Measurements from ENCODE around the gene C10orf62. TPM values are rescaled to one million over a fixed set of nuclear protein-coding genes. Genes with fewer than 3 reads are reported as not detected.

C10orf62 gene
- total and polyA plus RNA-seq, 2 donors (not counting 3 experiments of a cell fraction or from before 2014, with no cell fraction given), result not detected

GRCh38 chr10:97597778-97598177 is 8.3 kb downstream of the C10orf62 start:
- peak overlapping the region; percentile 52 for H2AFZ ChIP-seq (ENCODE audit: low read depth, low read length)
- no peaks in the 10 kb centered on the region for H3K9me1 ChIP-seq (replicated peaks; ENCODE audit: control insufficient read depth, extremely low read depth, insufficient read depth, low read length)
- intact Hi-C loops (cut with micrococcal nuclease), result loop anchor here (2.0 to 5.0 kb wide), 2 partner anchors 55 to 190 kb away; no protein-coding TSS in a partner anchor
- dilution Hi-C loops (cut with MboI; ENCODE audit: extremely low pct_ligation_motif_present, low sequenced_read_pairs), result no loop called here
- FAIRE-seq, result peak; percentile 88
- H3K4me3 ChIP-seq (replicated peaks in 1 of 3; ENCODE audit: insufficient read depth in 1 of 3, low read depth in 1 of 3, low read length in 3 of 3), result no peak overlapping the region
- DNase-seq (ENCODE audit: low read depth, low spot score), result no peak
- CTCF ChIA-PET, result interaction anchor here (0.8 to 1.8 kb wide), 6 partner anchors 11 to 26 kb away, joined by 3 to 16 read pairs (median 4); partner anchors contain the start of gene HOGA1
- no peaks in the 10 kb centered on the region for H3K79me2 ChIP-seq (ENCODE audit: control insufficient read depth, insufficient read depth, low read length)
- POLR2A ChIA-PET, result no interaction called here
- no peaks in the 10 kb centered on the region for H3K9me3 ChIP-seq (replicated peaks; ENCODE audit: control insufficient read depth, insufficient read depth, low read length)
- H3K4me1 ChIP-seq (ENCODE audit: control insufficient read depth, extremely low read depth, insufficient read depth, low read length), result peaks cover 25% of the 10 kb centered on the region
- peak overlapping the region; percentile 82 for H3K27ac ChIP-seq (ENCODE audit: insufficient read depth, low read depth, low read length)
- H3K36me3 ChIP-seq (ENCODE audit: control insufficient read depth in 2 of 2, extremely low read depth in 1 of 2, insufficient read depth in 2 of 2, low read length in 2 of 2), result no peaks in the 10 kb centered on the region
- no peaks in the 10 kb centered on the region for H3K27me3 ChIP-seq (ENCODE audit: control insufficient read depth in 2 of 2, insufficient read depth in 2 of 2, low read length in 2 of 2)
- TF ChIP-seq POLR2A (IDR thresholded peaks at IDR 0.05; ENCODE audit: low read depth, low read length), result no peak
- TF ChIP-seq, protein P1, sequence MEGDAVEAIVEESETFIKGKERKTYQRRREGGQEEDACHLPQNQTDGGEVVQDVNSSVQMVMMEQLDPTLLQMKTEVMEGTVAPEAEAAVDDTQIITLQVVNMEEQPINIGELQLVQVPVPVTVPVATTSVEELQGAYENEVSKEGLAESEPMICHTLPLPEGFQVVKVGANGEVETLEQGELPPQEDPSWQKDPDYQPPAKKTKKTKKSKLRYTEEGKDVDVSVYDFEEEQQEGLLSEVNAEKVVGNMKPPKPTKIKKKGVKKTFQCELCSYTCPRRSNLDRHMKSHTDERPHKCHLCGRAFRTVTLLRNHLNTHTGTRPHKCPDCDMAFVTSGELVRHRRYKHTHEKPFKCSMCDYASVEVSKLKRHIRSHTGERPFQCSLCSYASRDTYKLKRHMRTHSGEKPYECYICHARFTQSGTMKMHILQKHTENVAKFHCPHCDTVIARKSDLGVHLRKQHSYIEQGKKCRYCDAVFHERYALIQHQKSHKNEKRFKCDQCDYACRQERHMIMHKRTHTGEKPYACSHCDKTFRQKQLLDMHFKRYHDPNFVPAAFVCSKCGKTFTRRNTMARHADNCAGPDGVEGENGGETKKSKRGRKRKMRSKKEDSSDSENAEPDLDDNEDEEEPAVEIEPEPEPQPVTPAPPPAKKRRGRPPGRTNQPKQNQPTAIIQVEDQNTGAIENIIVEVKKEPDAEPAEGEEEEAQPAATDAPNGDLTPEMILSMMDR (IDR thresholded peaks at IDR 0.05; ENCODE audit: extremely low read depth in 1 of 2, insufficient read depth in 1 of 2, low read depth in 1 of 2, low read length in 2 of 2), result no peak
- peak; percentile 30 for TF ChIP-seq FOS (IDR thresholded peaks at IDR 0.05; ENCODE audit: borderline replicate concordance, insufficient read depth, low read length)
- no peaks in the 10 kb centered on the region for H4K20me1 ChIP-seq (replicated peaks; ENCODE audit: control insufficient read depth, extremely low read depth, insufficient read depth, low read length)
- H3K4me2 ChIP-seq (ENCODE audit: insufficient read depth, low read length), result peak overlapping the region; percentile 29
- no TSS peak for BruUV-seq (replicated peaks)
- peak overlapping the region; percentile 17 for H3K9ac ChIP-seq (replicated peaks; ENCODE audit: extremely low read depth, insufficient read depth, low read length)

GRCh38 chr10:97598407-97599271 is 9.1 kb downstream of the C10orf62 start:
- Histone ChIP-seq H3K9me1 (replicated peaks; ENCODE audit: control insufficient read depth, extremely low read depth, insufficient read depth, low read length) (no peaks in the 10 kb centered on the region), H3K9ac (replicated peaks; ENCODE audit: extremely low read depth, insufficient read depth, low read length) (no peak overlapping the region), H3K4me1 (ENCODE audit: control insufficient read depth, extremely low read depth, insufficient read depth, low read length) (peaks cover 25% of the 10 kb centered on the region), H3K36me3 (ENCODE audit: control insufficient read depth in 2 of 2, extremely low read depth in 1 of 2, insufficient read depth in 2 of 2, low read length in 2 of 2) (no peaks in the 10 kb centered on the region), H3K27ac (ENCODE audit: insufficient read depth, low read depth, low read length) (no peak overlapping the region), H3K79me2 (ENCODE audit: control insufficient read depth, insufficient read depth, low read length) (no peaks in the 10 kb centered on the region), H4K20me1 (replicated peaks; ENCODE audit: control insufficient read depth, extremely low read depth, insufficient read depth, low read length) (no peaks in the 10 kb centered on the region), H3K4me3 (replicated peaks in 1 of 3; ENCODE audit: insufficient read depth in 1 of 3, low read depth in 1 of 3, low read length in 3 of 3) (no peak overlapping the region), H3K4me2 (ENCODE audit: insufficient read depth, low read length) (no peak overlapping the region), H2AFZ (ENCODE audit: low read depth, low read length) (no peak overlapping the region), H3K27me3 (ENCODE audit: control insufficient read depth in 2 of 2, insufficient read depth in 2 of 2, low read length in 2 of 2) (no peaks in the 10 kb centered on the region), H3K9me3 (replicated peaks; ENCODE audit: control insufficient read depth, insufficient read depth, low read length) (no peaks in the 10 kb centered on the region)
- FAIRE-seq (no peak), DNase-seq (ENCODE audit: low read depth, low spot score) (no peak)
- intact Hi-C loops (cut with micrococcal nuclease), result loop anchor here (5.0 kb wide), 1 partner anchor 191 kb away; no protein-coding TSS in a partner anchor
- TF ChIP-seq POLR2A (IDR thresholded peaks at IDR 0.05; ENCODE audit: low read depth, low read length), result no peak
- TF ChIP-seq, protein P2, sequence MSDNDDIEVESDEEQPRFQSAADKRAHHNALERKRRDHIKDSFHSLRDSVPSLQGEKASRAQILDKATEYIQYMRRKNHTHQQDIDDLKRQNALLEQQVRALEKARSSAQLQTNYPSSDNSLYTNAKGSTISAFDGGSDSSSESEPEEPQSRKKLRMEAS (IDR thresholded peaks at IDR 0.05; ENCODE audit: insufficient read depth, insufficient read length), result no peak
- no peak for TF ChIP-seq EZH2 (IDR thresholded peaks at IDR 0.05; ENCODE audit: borderline replicate concordance, low read depth, low read length, severe bottlenecking)
- no peak for TF ChIP-seq FOS (IDR thresholded peaks at IDR 0.05; ENCODE audit: borderline replicate concordance, insufficient read depth, low read length)
- no peak for TF ChIP-seq JUN (IDR thresholded peaks at IDR 0.05; ENCODE audit: borderline replicate concordance, insufficient read depth, insufficient read length, low read depth)
- no TSS peak for BruUV-seq (replicated peaks)
- ChIA-PET POLR2A (no interaction called here), CTCF (interaction anchor here (1.0 to 1.8 kb wide), 4 partner anchors 10 to 27 kb away, joined by 3 to 7 read pairs (median 4); partner anchors contain the start of gene HOGA1)
- dilution Hi-C loops (cut with MboI; ENCODE audit: extremely low pct_ligation_motif_present, low sequenced_read_pairs), result no loop called here

Measured in endothelial cell of umbilical vein (primary cell).